PC-9 (cell line): ENCODE data around the gene ABCA1. TPM values are rescaled to one million over a fixed set of nuclear protein-coding genes. Genes with fewer than 3 reads are reported as not detected.

ENCODE experiments used
- BruUV-seq: library from RNA; stranded (reverse); fragments of 400-500 nt; replicated peaks from 2 replicates; lab custom pipeline; 2021; lab: Mats Ljungman, UMichigan
- CTCF ChIA-PET: fragments of 300-600 bp; sonication (Branson Sonifier 250); formaldehyde crosslinking; loops from one replicate; lab custom pipeline; 2022; ENCODE audit warnings: antibody characterized with exemption; lab: Charles Lee
- POLR2A ChIA-PET: fragments of 300-600 bp; sonication (Branson Sonifier 250); formaldehyde crosslinking; loops from one replicate; lab custom pipeline; 2022; ENCODE audit warnings: antibody characterized with exemption; ENCODE audit not compliant: unreplicated experiment; lab: Charles Lee
- DNase-seq, 2 experiments: peaks; one replicate each; pipeline versions ENCODE4 v3.0.0 to v3.0.0-alpha.2; 2015 to 2022; ENCODE audit warnings: mixed read lengths in 1 of 2
- H2AFZ ChIP-seq: fragments of 200-600 bp; sonication (generic); 2 replicates; pipeline ENCODE4 v1.8.1; 2017; ENCODE audit warnings: antibody characterized with exemption
- H3F3A ChIP-seq: fragments of 200-600 bp; sonication (generic); 2 replicates; pipeline ENCODE4 v1.8.1; 2017; ENCODE audit warnings: antibody characterized with exemption, mild to moderate bottlenecking, low read depth; ENCODE audit not compliant: insufficient read depth
- H3K27ac ChIP-seq: fragments of 200-600 bp; sonication (generic); 2 replicates; pipeline ENCODE4 v1.6.1; 2016; ENCODE audit warnings: mixed run types
- H3K27me3 ChIP-seq: fragments of 200-600 bp; sonication (generic); 2 replicates; pipeline ENCODE4 v1.6.1; 2016; ENCODE audit warnings: low read depth, mixed run types; ENCODE audit not compliant: insufficient read depth
- H3K36me3 ChIP-seq: fragments of 200-600 bp; sonication (generic); 2 replicates; pipeline ENCODE4 v1.6.1; 2016; ENCODE audit warnings: low read depth, mixed run types
- H3K4me1 ChIP-seq: fragments of 200-600 bp; sonication (generic); replicated peaks from 2 replicates; pipeline ENCODE4 v1.6.1; 2016; ENCODE audit warnings: mixed run types; ENCODE audit not compliant: insufficient read depth
- H3K4me2 ChIP-seq: fragments of 200-600 bp; sonication (generic); 2 replicates; pipeline ENCODE4 v1.6.1; 2017; ENCODE audit warnings: mixed run types
- H3K4me3 ChIP-seq: fragments of 200-600 bp; sonication (generic); 2 replicates; pipeline ENCODE4 v1.6.1; 2016; ENCODE audit warnings: mixed run types
- H3K79me2 ChIP-seq: fragments of 200-600 bp; sonication (generic); 2 replicates; pipeline ENCODE4 v1.6.1; 2017; ENCODE audit warnings: low read depth, mixed run types
- H3K9me2 ChIP-seq: fragments of 200-600 bp; sonication (generic); 2 replicates; pipeline ENCODE4 v1.8.1; 2017; ENCODE audit warnings: mild to moderate bottlenecking; ENCODE audit not compliant: insufficient read depth
- H3K9me3 ChIP-seq: fragments of 200-600 bp; sonication (generic); 2 replicates; pipeline ENCODE4 v1.8.1; 2016; ENCODE audit warnings: low read depth; ENCODE audit not compliant: insufficient read depth
- H4K20me1 ChIP-seq: fragments of 200-600 bp; sonication (generic); 2 replicates; pipeline ENCODE4 v1.8.1; 2017; ENCODE audit not compliant: insufficient read depth
- CTCF ChIP-seq: fragments of 200-600 bp; sonication (generic); conservative IDR thresholded peaks from 2 replicates; pipeline ENCODE4 v1.6.1; 2017; ENCODE audit warnings: mixed run types, antibody characterized with exemption, mild to moderate bottlenecking, moderate library complexity
- EZH2 ChIP-seq: fragments of 200-600 bp; sonication (generic); IDR thresholded peaks from 2 replicates; pipeline ENCODE4 v1.8.0; 2017; ENCODE audit warnings: antibody characterized with exemption, low read depth
- intact Hi-C: fragments of 100-400 bp; cut with micrococcal nuclease; formaldehyde crosslinking; loops from one replicate; pipeline ENCODE4 v1.10.0; 2022; ENCODE audit not compliant: unreplicated experiment
- total RNA-seq: library from RNA; stranded (reverse); gene quantifications from 2 replicates; pipeline ENCODE4 v1.2.3, GENCODE V29; 2021

ABCA1 gene
- total RNA-seq, 1 experiment from 2014 or later: 38.3 TPM

GRCh38 chr9:104788251-104788650, 139.7 kb downstream of the ABCA1 start:
- H3K9me3 ChIP-seq: no peaks in the 10 kb centered on the region
- intact Hi-C loops: no loop called here

GRCh38 chr9:104787306-104788015, 140.5 kb downstream of the ABCA1 start:
- CTCF ChIA-PET: no interaction called here
- intact Hi-C loops: no loop called here

More at GRCh38 chr9:104788251-104788650, 139.7 kb downstream of the ABCA1 start:
- POLR2A ChIA-PET: no interaction called here
- Histone ChIP-seq H2AFZ (no peak overlapping the region), H3F3A (peaks cover 11% of the 10 kb centered on the region; the same call in 1 of the 2 replicates), H3K36me3 (peaks cover 89% of the 10 kb centered on the region), H4K20me1 (no peaks in the 10 kb centered on the region), H3K4me1 (no peaks in the 10 kb centered on the region), H3K9me2 (no peaks in the 10 kb centered on the region), H3K27ac (no peak overlapping the region), H3K79me2 (no peaks in the 10 kb centered on the region), H3K27me3 (no peaks in the 10 kb centered on the region), H3K4me2 (no peak overlapping the region), H3K4me3 (no peak overlapping the region)
- BruUV-seq: no TSS peak
- TF ChIP-seq CTCF: no peak
- TF ChIP-seq EZH2: no peak
- DNase-seq: no peak
- CTCF ChIA-PET: no interaction called here

GRCh38 chr9:104786293-104786692, 141.7 kb downstream of the ABCA1 start:
- peaks cover 8% of the 10 kb centered on the region for H3F3A ChIP-seq
- intact Hi-C loops: no loop called here
- no peaks in the 10 kb centered on the region for H3K79me2 ChIP-seq
- no peak overlapping the region for H3K4me2 ChIP-seq
- no peaks in the 10 kb centered on the region for H3K27me3 ChIP-seq
- no peaks in the 10 kb centered on the region for H3K9me3 ChIP-seq
- ChIA-PET CTCF (no interaction called here), POLR2A (no interaction called here)
- H3K4me3 ChIP-seq: no peak overlapping the region
- TF ChIP-seq CTCF (no peak), EZH2 (no peak)
- peaks cover 6% of the 10 kb centered on the region for H4K20me1 ChIP-seq
- H3K9me2 ChIP-seq: no peaks in the 10 kb centered on the region
- H3K4me1 ChIP-seq: no peaks in the 10 kb centered on the region
- no peak for DNase-seq
- peaks cover 76% of the 10 kb centered on the region for H3K36me3 ChIP-seq
- H3K27ac ChIP-seq: no peak overlapping the region
- H2AFZ ChIP-seq: no peak overlapping the region
- no TSS peak for BruUV-seq

More at GRCh38 chr9:104787306-104788015, 140.5 kb downstream of the ABCA1 start:
- no peak for TF ChIP-seq EZH2
- no peak for TF ChIP-seq CTCF
- Histone ChIP-seq H3K79me2 (no peaks in the 10 kb centered on the region), H3K27ac (no peak overlapping the region), H3F3A (peaks cover 11% of the 10 kb centered on the region; the same call in 1 of the 2 replicates), H3K4me1 (no peaks in the 10 kb centered on the region), H3K4me3 (no peak overlapping the region), H3K27me3 (no peaks in the 10 kb centered on the region), H3K4me2 (no peak overlapping the region), H3K9me2 (no peaks in the 10 kb centered on the region), H3K9me3 (no peaks in the 10 kb centered on the region), H3K36me3 (peaks cover 86% of the 10 kb centered on the region), H4K20me1 (peaks cover 3% of the 10 kb centered on the region; the same call in 1 of the 2 replicates), H2AFZ (no peak overlapping the region)
- DNase-seq: no peak
- POLR2A ChIA-PET: no interaction called here
- no TSS peak for BruUV-seq
